Measurements from ENCODE around the gene DSCAML1. TPM values are rescaled to one million over a fixed set of nuclear protein-coding genes. Genes with fewer than 3 reads are reported as not detected.
A peak's percentile ranks its signal among the peaks of the same experiment; 100 is the strongest.

Gene DSCAML1
- total RNA-seq, 1 experiment from 2014 or later: 0.15 TPM

- H3K36me3 Mint-ChIP-seq (ENCODE audit: insufficient read depth in 1 of 3, low read depth in 3 of 3): no peaks in the 10 kb centered on the region; a peak in 1 of 7 replicates
- H3K9me3 Mint-ChIP-seq: no peaks in the 10 kb centered on the region; a peak in 1 of 5 replicates
- no peak overlapping the region for H4K8ac ChIP-seq (replicated peaks; ENCODE audit: insufficient read length, low read depth, low read length)
- no peak overlapping the region for H2BK120ac ChIP-seq (ENCODE audit: low read depth, low read length, poor library complexity, severe bottlenecking)
- no peaks in the 10 kb centered on the region for H3K9me3 ChIP-seq (ENCODE audit: control insufficient read depth, low read depth, low read length)
- H3K27ac ChIP-seq (ENCODE audit: insufficient read length, low read depth, low read length): no peak overlapping the region
- no peak overlapping the region for H2AFZ ChIP-seq (ENCODE audit: low read length)
- no peak overlapping the region for H2BK5ac ChIP-seq (ENCODE audit: insufficient read length, low read length)
- no peak overlapping the region for H2AK5ac ChIP-seq (ENCODE audit: insufficient read length, low read length)
- H3K23me2 ChIP-seq (ENCODE audit: insufficient read length, low read depth, low read length, poor library complexity, severe bottlenecking): no peaks in the 10 kb centered on the region
- TF ChIP-seq CTCF (conservative IDR thresholded peaks at IDR 0.05): no peak
- no peak overlapping the region for H3K4me3 Mint-ChIP-seq
- H4K91ac ChIP-seq (ENCODE audit: insufficient read length, low read depth, low read length): no peak overlapping the region
- no peaks in the 10 kb centered on the region for H4K20me1 ChIP-seq (ENCODE audit: control insufficient read depth, insufficient read depth, insufficient read length)
- H3K18ac ChIP-seq (ENCODE audit: insufficient read length, low read depth, low read length): no peak overlapping the region
- H3K56ac ChIP-seq (ENCODE audit: insufficient read length, low read depth, low read length): no peak overlapping the region
- no peaks in the 10 kb centered on the region for H3K79me2 ChIP-seq (ENCODE audit: insufficient read depth, low read length)
- no peak overlapping the region for H3K9ac ChIP-seq (ENCODE audit: extremely low read depth, insufficient read length, low read length)
- WGBS (ENCODE audit: extremely low coverage, insufficient read length, low lambda C conversion rate): no CpG with 5 or more reads among the region's 8 CpGs
- H2BK20ac ChIP-seq (ENCODE audit: low read depth, low read length, poor library complexity, severe bottlenecking): no peak overlapping the region
- H2BK15ac ChIP-seq (ENCODE audit: low read depth, low read length): no peak overlapping the region
- H3K4me1 Mint-ChIP-seq: peaks cover 30 to 43% of the 10 kb centered on the region in 2 experiments
- peaks cover 7% of the 10 kb centered on the region for H3K27me3 Mint-ChIP-seq (ENCODE audit: low read depth)
- DNase-seq: no peak
- no peak overlapping the region for H3T11ph ChIP-seq (ENCODE audit: low read length)
- no peaks in the 10 kb centered on the region; the same call in 1 of the 2 replicates for H3K4me1 ChIP-seq (ENCODE audit: insufficient read depth, low read length)
- no peak overlapping the region for H3K4me2 ChIP-seq (ENCODE audit: insufficient read depth, insufficient read length, low read length)
- H3K14ac ChIP-seq (ENCODE audit: insufficient read depth, low read length): 0 out of 2 replicates have a peak overlapping the region, but pooled peaks have one; percentile 14
- no peak overlapping the region for H4K5ac ChIP-seq (ENCODE audit: insufficient read length, low read depth, low read length)
- H3K27ac Mint-ChIP-seq: no peak overlapping the region
- H2BK12ac ChIP-seq (ENCODE audit: insufficient read length, low read depth, low read length): no peak overlapping the region
- H3K27me3 ChIP-seq (ENCODE audit: insufficient read depth, low read length): no peaks in the 10 kb centered on the region
- no peaks in the 10 kb centered on the region for H3K79me1 ChIP-seq (ENCODE audit: insufficient read depth, low read depth, low read length, poor library complexity, severe bottlenecking)
- no peak overlapping the region for H3K4ac ChIP-seq (ENCODE audit: low read depth, low read length)
- H3K23ac ChIP-seq (ENCODE audit: insufficient read length, low read depth, low read length): no peak overlapping the region
These were observed 314.1 kb downstream of the DSCAML1 start for GRCh38 chr11:117482881-117483280.

All from H9 (cell line).